Mucosa of stomach (tissue), 1 donor: ENCODE measurements around the gene DYRK3.
"Not testable (repeated sequence)": the region's sequence is repeated elsewhere in the genome, so short reads cannot be mapped to it uniquely, and the experiment has no call there.

Experiments
- H3K27me3 ChIP-seq: one replicate; pipeline ENCODE4 v1.7.0; 2013; ENCODE audit warnings: mild to moderate bottlenecking, low read length; ENCODE audit not compliant: control insufficient read depth, insufficient read depth
- H3K36me3 ChIP-seq: one replicate; pipeline ENCODE4 v1.7.0; 2013; ENCODE audit warnings: low read length; ENCODE audit not compliant: control insufficient read depth, insufficient read depth
- H3K4me1 ChIP-seq: one replicate; pipeline ENCODE4 v1.7.0; 2013; ENCODE audit warnings: mild to moderate bottlenecking, low read length; ENCODE audit not compliant: control insufficient read depth, insufficient read depth
- H3K4me3 ChIP-seq: one replicate; pipeline ENCODE4 v1.7.0; 2013; ENCODE audit warnings: low read length
- H3K9ac ChIP-seq: one replicate; pipeline ENCODE4 v1.7.0; 2013; ENCODE audit warnings: mild to moderate bottlenecking, low read length, moderate library complexity
- H3K9me3 ChIP-seq: one replicate; pipeline ENCODE4 v1.7.0; 2013; ENCODE audit warnings: mild to moderate bottlenecking, low read length, moderate library complexity; ENCODE audit not compliant: control insufficient read depth
- donor health status: Pancreatic carcinoma.

Gene DYRK3

GRCh38 chr1:206600527-206600926, 34.8 kb upstream of the DYRK3 start:
- Histone ChIP-seq H3K9me3 (no peaks in the 10 kb centered on the region), H3K4me3 (no peak overlapping the region), H3K27me3 (no peaks in the 10 kb centered on the region), H3K9ac (no peak overlapping the region), H3K4me1 (no peaks in the 10 kb centered on the region), H3K36me3 (peaks cover 7% of the 10 kb centered on the region)

GRCh38 chr1:206604861-206605260, 30.5 kb upstream of the DYRK3 start:
- Histone ChIP-seq H3K36me3 (no peaks in the 10 kb centered on the region), H3K27me3 (no peaks in the 10 kb centered on the region), H3K4me1 (no peaks in the 10 kb centered on the region), H3K9me3 (no peaks in the 10 kb centered on the region), H3K9ac (no peak overlapping the region), H3K4me3 (no peak overlapping the region)

- Histone ChIP-seq H3K4me3 (no peak overlapping the region), H3K36me3 (no peaks in the 10 kb centered on the region), H3K9ac (no peak overlapping the region), H3K27me3 (no peaks in the 10 kb centered on the region), H3K4me1 (peaks cover 6% of the 10 kb centered on the region), H3K9me3 (no peaks in the 10 kb centered on the region)
Measured at GRCh38 chr1:206606867-206607266, 28.5 kb upstream of the DYRK3 start.

GRCh38 chr1:206608108-206608698, 27.1 kb upstream of the DYRK3 start:
- no peak overlapping the region for H3K4me3 ChIP-seq
- no peaks in the 10 kb centered on the region for H3K36me3 ChIP-seq
- H3K4me1 ChIP-seq, result peaks cover 8% of the 10 kb centered on the region
- no peaks in the 10 kb centered on the region for H3K27me3 ChIP-seq
- H3K9ac ChIP-seq, result no peak overlapping the region
- H3K9me3 ChIP-seq, result no peaks in the 10 kb centered on the region

DNA sequence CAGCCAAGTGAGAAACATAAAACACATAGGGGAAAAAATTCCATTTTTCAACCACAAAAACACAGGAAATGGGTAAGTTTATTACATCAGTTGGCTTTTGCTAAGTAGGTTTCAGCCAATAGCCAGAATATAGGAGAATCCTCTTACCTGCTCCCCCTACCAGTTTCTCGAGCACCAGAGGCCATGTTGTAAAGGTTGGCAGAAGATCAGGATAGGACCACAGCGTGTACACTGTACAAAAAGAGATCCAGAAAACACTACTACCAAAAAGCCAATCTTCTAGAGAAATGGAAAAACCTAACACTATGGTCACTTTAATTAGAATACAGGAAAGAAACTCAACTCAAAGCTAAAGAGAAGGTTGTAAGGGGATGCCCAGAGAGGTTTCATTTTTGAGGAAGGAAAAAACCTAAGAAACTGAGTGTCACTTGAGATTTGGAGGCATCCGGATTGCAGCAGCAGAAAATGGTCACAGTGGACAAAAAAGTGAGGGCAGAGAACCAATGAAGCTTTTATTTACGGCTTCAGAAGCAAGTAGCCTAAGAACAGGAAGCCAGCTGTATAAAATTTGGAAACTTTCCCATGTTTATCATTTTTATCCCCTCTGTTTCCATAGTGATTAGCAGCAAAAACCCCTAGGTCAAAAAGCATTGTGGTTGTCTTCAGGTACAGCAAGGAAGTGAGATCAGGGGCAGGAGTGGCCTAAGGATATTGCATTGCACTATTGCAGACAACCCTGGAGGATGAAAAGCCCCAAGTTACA, 25.9 kb upstream of the DYRK3 start:
- no peaks in the 10 kb centered on the region for H3K27me3 ChIP-seq
- peaks cover 8% of the 10 kb centered on the region for H3K4me1 ChIP-seq
- no peak overlapping the region for H3K9ac ChIP-seq
- H3K4me3 ChIP-seq, result no peak overlapping the region
- no peaks in the 10 kb centered on the region for H3K9me3 ChIP-seq
- H3K36me3 ChIP-seq, result no peaks in the 10 kb centered on the region

- Histone ChIP-seq H3K36me3 (no peaks in the 10 kb centered on the region), H3K9me3 (no peaks in the 10 kb centered on the region), H3K4me3 (peak within 1 kb of the TSS; percentile 88), H3K9ac (peak within 1 kb of the TSS; percentile 99), H3K27me3 (no peaks in the 10 kb centered on the region), H3K4me1 (peaks cover 8% of the 10 kb centered on the region)
Measured at GRCh38 chr1:206612129-206612876, 23.0 kb upstream of the DYRK3 start, which contains the start of gene EIF2D. EIF2D (minus strand) TSS chr1:206612465; CDS start chr1:206612342, 123 bp downstream.

DNA sequence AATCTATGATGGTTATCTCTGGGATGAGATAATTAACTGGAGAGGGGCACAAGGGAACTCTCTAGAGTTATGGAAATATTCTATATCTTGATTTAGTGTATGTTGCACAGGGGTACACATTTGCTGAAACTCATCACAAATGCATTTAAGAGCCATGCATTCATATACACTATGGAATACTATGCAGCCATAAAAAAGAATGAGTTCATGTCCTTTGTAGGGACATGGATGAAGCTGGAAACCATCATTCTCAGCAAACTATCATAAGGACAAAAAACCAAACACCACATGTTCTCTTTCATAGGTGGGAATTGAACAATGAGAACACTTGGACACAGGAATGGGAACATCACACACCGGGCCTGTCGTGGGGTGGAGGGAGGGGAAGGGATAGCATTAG, 8.9 kb upstream of the DYRK3 start:
- not testable (repeated sequence) for H3K27me3 ChIP-seq, H3K9ac ChIP-seq, H3K4me3 ChIP-seq, H3K36me3 ChIP-seq, H3K4me1 ChIP-seq, H3K9me3 ChIP-seq

GRCh38 chr1:206628916-206629315, 6.4 kb upstream of the DYRK3 start:
- Histone ChIP-seq H3K36me3 (no peaks in the 10 kb centered on the region), H3K4me1 (no peaks in the 10 kb centered on the region), H3K27me3 (no peaks in the 10 kb centered on the region), H3K4me3 (no peak overlapping the region), H3K9me3 (no peaks in the 10 kb centered on the region), H3K9ac (no peak overlapping the region)

GRCh38 chr1:206631085-206631509, 4.2 kb upstream of the DYRK3 start:
- Histone ChIP-seq H3K4me1 (peaks cover 13% of the 10 kb centered on the region), H3K9ac (no peak overlapping the region), H3K4me3 (no peak overlapping the region), H3K9me3 (no peaks in the 10 kb centered on the region), H3K27me3 (no peaks in the 10 kb centered on the region), H3K36me3 (no peaks in the 10 kb centered on the region)

- H3K4me3 ChIP-seq, result no peak overlapping the region
- H3K4me1 ChIP-seq, result peaks cover 15% of the 10 kb centered on the region
- no peaks in the 10 kb centered on the region for H3K9me3 ChIP-seq
- no peak overlapping the region for H3K9ac ChIP-seq
- no peaks in the 10 kb centered on the region for H3K36me3 ChIP-seq
- H3K27me3 ChIP-seq, result no peaks in the 10 kb centered on the region
Measured at GRCh38 chr1:206633708-206634121, 1.6 kb upstream of the DYRK3 start.

DNA sequence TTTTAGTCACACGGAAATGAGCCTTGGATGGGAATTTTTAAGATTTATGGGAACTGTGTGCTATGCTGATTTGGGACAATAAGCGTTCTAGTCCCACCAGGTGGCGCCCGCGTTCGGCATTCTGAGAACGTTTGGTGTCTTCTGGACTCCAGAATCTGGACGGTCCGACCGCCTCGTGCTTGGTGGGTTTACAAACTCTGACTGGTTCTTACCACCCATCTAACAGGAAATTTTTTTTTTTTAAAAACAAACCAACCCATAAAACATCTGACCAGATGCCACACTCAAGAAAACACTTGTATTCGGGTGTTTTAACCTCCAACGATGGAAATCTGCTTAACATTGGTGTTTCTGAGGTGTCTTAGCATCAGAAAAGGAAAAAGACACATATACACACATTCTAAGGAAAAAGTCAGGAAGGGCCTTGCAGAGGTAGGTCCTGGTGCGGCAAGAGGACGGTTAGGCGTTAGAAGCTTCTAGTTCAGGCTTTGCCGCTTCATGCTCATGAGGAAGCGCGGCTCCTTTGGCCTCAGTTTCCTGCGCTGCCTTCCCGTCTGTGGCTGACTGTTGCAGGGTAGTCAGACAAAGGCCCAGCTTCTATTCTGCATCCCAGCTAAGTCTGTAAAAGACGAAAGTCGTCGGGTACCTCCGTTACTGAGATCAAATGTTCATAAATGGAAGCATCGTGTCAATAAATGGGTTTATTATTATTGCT, 814 bp upstream of the DYRK3 start:
- H3K4me3 ChIP-seq, result peak overlapping the region; percentile 62
- H3K36me3 ChIP-seq, result no peaks in the 10 kb centered on the region
- H3K9ac ChIP-seq, result peak overlapping the region; percentile 42
- no peaks in the 10 kb centered on the region for H3K27me3 ChIP-seq
- peaks cover 15% of the 10 kb centered on the region for H3K4me1 ChIP-seq
- H3K9me3 ChIP-seq, result no peaks in the 10 kb centered on the region

- H3K36me3 ChIP-seq, result no peaks in the 10 kb centered on the region
- peak overlapping the region; percentile 62 for H3K4me3 ChIP-seq
- peaks cover 15% of the 10 kb centered on the region for H3K4me1 ChIP-seq
- H3K9ac ChIP-seq, result peak overlapping the region; percentile 65
- H3K27me3 ChIP-seq, result no peaks in the 10 kb centered on the region
- no peaks in the 10 kb centered on the region for H3K9me3 ChIP-seq
Measured at GRCh38 chr1:206635978-206636345, 626 bp downstream of the DYRK3 start.
